CD4-positive, CD25-positive, alpha-beta regulatory T cell (primary cell): ENCODE results near the gene ADGRB2. TPM values are rescaled to one million over a fixed set of nuclear protein-coding genes. Genes with fewer than 3 reads are reported as not detected.
"Not testable (repeated sequence)": the region's sequence is repeated elsewhere in the genome, so short reads cannot be mapped to it uniquely, and the experiment has no call there.

Experiments
- ATAC-seq, 2 donors: fragments of 150-1000 bp; cut with Tn5 transposase; one replicate each; pipeline ENCODE4 v1.10.0; 2021; ENCODE audit warnings: low read depth in 2 of 2, moderate number of reproducible peaks in 2 of 2, moderate library complexity in 1 of 2
- DNase-seq, 3 donors: peaks; one replicate each; pipeline versions ENCODE4 v3.0.0 to v3.0.0-alpha.2; 2012 to 2022; ENCODE audit warnings: mixed read lengths in 1 of 3
- H3K27ac ChIP-seq: one replicate; pipeline ENCODE4 v1.7.0; 2013; ENCODE audit warnings: mild to moderate bottlenecking, low read length; ENCODE audit not compliant: insufficient read depth, poor library complexity, severe bottlenecking
- H3K27me3 ChIP-seq: one replicate; pipeline ENCODE4 v1.7.0; 2013; ENCODE audit warnings: low read length; ENCODE audit not compliant: control insufficient read depth, insufficient read depth
- H3K36me3 ChIP-seq: one replicate; pipeline ENCODE4 v1.7.0; 2013; ENCODE audit warnings: mild to moderate bottlenecking, low read length, moderate library complexity; ENCODE audit not compliant: control insufficient read depth, insufficient read depth
- H3K4me1 ChIP-seq: 2 replicates; pipeline ENCODE4 v1.7.0; 2013; ENCODE audit warnings: mild to moderate bottlenecking, low read length; ENCODE audit not compliant: insufficient read depth, control insufficient read depth, poor library complexity, severe bottlenecking
- H3K4me3 ChIP-seq: one replicate; pipeline ENCODE4 v1.7.0; 2013; ENCODE audit warnings: low read depth, mild to moderate bottlenecking, low read length, moderate library complexity
- H3K9me3 ChIP-seq, 2 experiments: 1 replicate in 1 of 2; 2 replicates in 1 of 2; pipeline ENCODE4 v1.7.0; 2013; ENCODE audit warnings: low read length in 2 of 2, mild to moderate bottlenecking in 1 of 2, moderate library complexity in 1 of 2; ENCODE audit not compliant: control insufficient read depth in 2 of 2
- H3K27ac Mint-ChIP-seq, 3 donors: one replicate each; pipeline ENCODE4 v1.8.0; 2020 to 2022; ENCODE audit warnings: mild to moderate bottlenecking in 3 of 3, mixed read lengths in 3 of 3, moderate library complexity in 2 of 3
- H3K27me3 Mint-ChIP-seq: one replicate; pipeline ENCODE4 v1.8.0; 2022; ENCODE audit warnings: mild to moderate bottlenecking, mixed read lengths
- H3K36me3 Mint-ChIP-seq: one replicate; pipeline ENCODE4 v1.8.0; 2020; ENCODE audit warnings: mixed read lengths
- H3K4me1 Mint-ChIP-seq, 4 donors: one replicate each; pipeline ENCODE4 v1.8.0; 2020 to 2022; ENCODE audit warnings: mixed read lengths in 4 of 4, mild to moderate bottlenecking in 1 of 4
- H3K4me3 Mint-ChIP-seq, 4 donors: one replicate each; pipeline ENCODE4 v1.8.0; 2020 to 2022; ENCODE audit warnings: mild to moderate bottlenecking in 4 of 4, mixed read lengths in 4 of 4, moderate library complexity in 3 of 4
- H3K9me3 Mint-ChIP-seq, 7 donors: one replicate each; pipeline ENCODE4 v1.8.0; 2020 to 2022; ENCODE audit warnings: mixed read lengths in 7 of 7, mild to moderate bottlenecking in 3 of 7, moderate library complexity in 2 of 7
- polyA plus RNA-seq, 4 donors: library from polyadenylated mRNA; unstranded; fragments of 300-500 nt; fragmentation: Illumina TruSeq; gene quantifications; one replicate each; pipeline ENCODE4 v1.2.3, GENCODE V29; 2021
- total RNA-seq: library from RNA; stranded (reverse); gene quantifications from one replicate; pipeline ENCODE4 v1.2.3, GENCODE V29; 2022

ADGRB2 gene
- total and polyA plus RNA-seq, 5 donors from 2014 or later = 0.19 to 1.9 (median 0.42) TPM

DNA sequence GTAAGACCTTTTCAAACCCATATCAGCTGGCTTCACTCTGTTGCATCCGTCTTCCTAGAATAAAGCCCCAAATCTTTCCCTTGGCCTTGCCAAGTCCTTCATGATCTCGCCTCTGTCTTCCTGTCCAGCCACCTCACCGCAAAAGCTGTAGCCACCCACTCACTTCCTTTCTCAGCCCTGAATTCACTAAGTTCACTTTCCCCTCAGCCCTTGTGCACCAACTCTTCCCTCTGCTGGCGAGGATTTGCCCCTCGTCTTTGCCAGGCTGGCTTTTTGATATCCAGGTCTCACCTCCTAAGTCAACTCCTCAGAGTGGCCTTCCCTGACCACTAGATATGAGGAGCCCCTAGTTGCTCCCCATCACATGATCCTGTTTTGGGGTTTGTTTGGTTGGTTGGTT, 56.4 kb downstream of the ADGRB2 start:
- peak overlapping the region in 1 of 3 donors; percentile 0 for H3K27ac Mint-ChIP-seq
- peaks cover 3% of the 10 kb centered on the region for H3K36me3 Mint-ChIP-seq
- Histone ChIP-seq H3K36me3 (no peaks in the 10 kb centered on the region), H3K9me3 (no peaks in the 10 kb centered on the region), H3K4me3 (no peak overlapping the region), H3K4me1 (peaks cover 14% of the 10 kb centered on the region), H3K27ac (no peak overlapping the region), H3K27me3 (peaks cover 8% of the 10 kb centered on the region)
- no peak overlapping the region for H3K4me3 Mint-ChIP-seq
- ATAC-seq = no peak
- no peak for DNase-seq
- peaks cover 0 to 2% (median 0%) of the 10 kb centered on the region in 7 donors for H3K9me3 Mint-ChIP-seq
- peaks cover 39% of the 10 kb centered on the region for H3K27me3 Mint-ChIP-seq
- H3K4me1 Mint-ChIP-seq = peaks cover 0 to 19% (median 8%) of the 10 kb centered on the region in 4 donors

DNA sequence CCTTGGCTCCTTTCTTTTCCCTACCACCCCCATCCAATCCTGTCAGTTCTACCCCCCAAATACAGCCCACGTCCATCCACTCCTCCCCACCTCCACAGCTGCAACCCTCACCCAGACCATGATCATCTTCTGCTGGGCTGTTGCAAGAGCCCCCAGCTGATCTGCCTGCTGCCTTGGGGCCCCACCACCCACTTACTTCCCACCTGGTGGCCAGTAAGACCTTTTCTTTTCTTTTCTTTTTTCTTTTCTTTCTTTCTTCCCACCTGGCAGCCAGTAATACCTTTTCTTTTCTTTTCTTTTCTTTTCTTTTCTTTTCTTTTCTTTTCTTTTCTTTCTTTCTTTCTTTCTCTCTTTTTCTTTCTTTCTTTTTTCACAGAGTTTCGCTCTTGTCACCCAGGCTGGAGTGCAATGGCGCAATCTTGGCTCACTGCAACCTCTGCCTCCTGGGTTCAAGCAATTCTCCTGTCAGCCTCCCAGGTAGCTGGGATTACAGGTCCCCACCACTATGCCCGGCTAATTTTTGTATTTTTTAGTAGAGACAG, 57.0 kb downstream of the ADGRB2 start:
- not testable (repeated sequence) for H3K36me3 Mint-ChIP-seq, H3K9me3 ChIP-seq, ATAC-seq, H3K27ac ChIP-seq, H3K4me3 ChIP-seq, H3K27me3 ChIP-seq, H3K36me3 ChIP-seq, H3K4me3 Mint-ChIP-seq, H3K9me3 Mint-ChIP-seq, DNase-seq
- peaks cover 0 to 19% (median 8%) of the 10 kb centered on the region in 4 donors for H3K4me1 Mint-ChIP-seq
- H3K27me3 Mint-ChIP-seq = peaks cover 33% of the 10 kb centered on the region
- peaks cover 14% of the 10 kb centered on the region for H3K4me1 ChIP-seq
- H3K27ac Mint-ChIP-seq = peak overlapping the region in 1 of 3 donors; percentile 0

DNA sequence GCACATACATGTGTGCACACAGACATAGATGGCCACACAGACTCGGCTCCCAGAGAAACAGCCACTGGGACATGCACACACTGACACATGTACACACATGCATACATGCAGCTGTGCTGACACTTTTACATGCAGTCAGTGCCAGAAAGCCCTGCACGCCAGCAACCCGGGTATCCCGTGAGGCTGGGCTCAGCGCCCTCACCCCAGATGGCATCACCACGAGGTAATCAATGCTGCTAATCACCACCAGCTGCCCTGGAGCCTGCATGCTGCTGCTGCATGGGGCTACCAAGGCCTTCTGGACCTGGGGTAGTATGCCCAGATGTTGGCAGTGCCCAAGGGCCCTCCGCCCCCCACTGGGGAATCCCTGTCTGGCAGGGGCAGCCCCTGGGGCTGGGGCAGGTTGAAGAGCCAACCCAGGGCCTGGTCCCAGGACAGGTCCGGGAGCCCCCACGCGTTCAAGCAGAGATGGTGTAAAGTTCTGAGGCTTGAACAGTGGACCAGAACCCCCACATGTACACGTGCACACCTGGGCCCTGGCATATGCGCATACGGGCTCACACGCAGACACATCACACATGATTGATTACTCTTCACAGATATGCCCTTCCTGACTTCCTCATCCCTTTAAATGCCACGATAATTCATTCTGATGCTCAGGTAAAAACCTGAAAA, 57.6 kb downstream of the ADGRB2 start:
- DNase-seq = no peak
- H3K4me3 Mint-ChIP-seq = no peak overlapping the region
- peaks cover 0 to 2% (median 0%) of the 10 kb centered on the region in 7 donors for H3K9me3 Mint-ChIP-seq
- Histone ChIP-seq H3K27me3 (peaks cover 8% of the 10 kb centered on the region), H3K4me1 (peaks cover 14% of the 10 kb centered on the region), H3K36me3 (no peaks in the 10 kb centered on the region), H3K27ac (no peak overlapping the region), H3K4me3 (no peak overlapping the region), H3K9me3 (no peaks in the 10 kb centered on the region)
- H3K27me3 Mint-ChIP-seq = peaks cover 30% of the 10 kb centered on the region
- H3K27ac Mint-ChIP-seq = no peak overlapping the region
- ATAC-seq = no peak
- peaks cover 0 to 19% (median 8%) of the 10 kb centered on the region in 4 donors for H3K4me1 Mint-ChIP-seq
- H3K36me3 Mint-ChIP-seq = no peaks in the 10 kb centered on the region

DNA sequence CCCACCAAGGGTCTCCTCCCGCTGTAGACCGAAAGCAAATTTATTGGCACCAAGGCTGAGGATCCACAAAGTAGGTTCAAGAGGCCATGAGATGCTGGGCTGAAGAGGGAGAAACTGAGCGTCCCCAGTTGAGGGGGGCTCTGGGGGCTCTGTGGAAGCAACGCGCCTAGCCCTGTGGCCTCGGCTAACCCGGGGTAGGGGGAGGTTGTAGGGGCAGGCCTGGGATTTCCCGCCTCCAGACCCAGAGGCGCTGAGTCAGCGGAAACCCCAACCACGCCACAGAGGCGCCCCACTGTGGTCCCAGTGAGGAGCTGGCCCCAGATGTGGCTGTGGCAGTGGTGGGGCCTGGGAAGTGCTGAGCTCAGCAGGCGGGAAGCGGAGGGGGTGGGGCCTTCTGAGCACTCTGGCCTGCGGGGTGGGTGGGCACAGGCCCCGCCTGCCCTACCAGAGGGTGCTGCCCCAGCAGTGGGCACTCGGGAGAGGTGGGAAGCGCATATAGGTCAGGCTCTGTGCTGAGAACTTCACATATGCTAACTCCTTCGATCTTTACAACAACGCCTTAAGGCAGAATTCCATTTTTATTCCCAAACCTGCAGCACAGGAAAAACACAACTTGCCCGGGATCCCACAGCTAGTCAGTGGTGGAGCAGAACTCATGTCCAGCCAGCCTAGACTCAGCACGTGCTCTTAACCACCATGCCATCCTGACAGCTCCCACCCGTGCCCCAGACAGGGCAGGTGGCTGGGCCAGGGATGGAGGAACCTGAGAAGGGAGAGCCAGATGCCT, 58.9 kb downstream of the ADGRB2 start:
- peaks cover 0 to 26% (median 8%) of the 10 kb centered on the region in 4 donors for H3K4me1 Mint-ChIP-seq
- no peak overlapping the region for H3K27ac Mint-ChIP-seq
- H3K27me3 ChIP-seq = peaks cover 5% of the 10 kb centered on the region
- H3K36me3 Mint-ChIP-seq = no peaks in the 10 kb centered on the region
- H3K4me3 ChIP-seq = no peak overlapping the region
- peaks cover 25% of the 10 kb centered on the region for H3K27me3 Mint-ChIP-seq
- no peaks in the 10 kb centered on the region for H3K9me3 ChIP-seq
- peaks cover 0 to 2% (median 0%) of the 10 kb centered on the region in 7 donors for H3K9me3 Mint-ChIP-seq
- H3K4me1 ChIP-seq = peaks cover 14% of the 10 kb centered on the region
- DNase-seq = peak in 1 of 3 donors; percentile 16
- no peaks in the 10 kb centered on the region for H3K36me3 ChIP-seq
- peak; percentile 38 to 52 for ATAC-seq
- H3K27ac ChIP-seq = no peak overlapping the region
- peak overlapping the region in 1 of 4 donors; percentile 69 for H3K4me3 Mint-ChIP-seq

DNA sequence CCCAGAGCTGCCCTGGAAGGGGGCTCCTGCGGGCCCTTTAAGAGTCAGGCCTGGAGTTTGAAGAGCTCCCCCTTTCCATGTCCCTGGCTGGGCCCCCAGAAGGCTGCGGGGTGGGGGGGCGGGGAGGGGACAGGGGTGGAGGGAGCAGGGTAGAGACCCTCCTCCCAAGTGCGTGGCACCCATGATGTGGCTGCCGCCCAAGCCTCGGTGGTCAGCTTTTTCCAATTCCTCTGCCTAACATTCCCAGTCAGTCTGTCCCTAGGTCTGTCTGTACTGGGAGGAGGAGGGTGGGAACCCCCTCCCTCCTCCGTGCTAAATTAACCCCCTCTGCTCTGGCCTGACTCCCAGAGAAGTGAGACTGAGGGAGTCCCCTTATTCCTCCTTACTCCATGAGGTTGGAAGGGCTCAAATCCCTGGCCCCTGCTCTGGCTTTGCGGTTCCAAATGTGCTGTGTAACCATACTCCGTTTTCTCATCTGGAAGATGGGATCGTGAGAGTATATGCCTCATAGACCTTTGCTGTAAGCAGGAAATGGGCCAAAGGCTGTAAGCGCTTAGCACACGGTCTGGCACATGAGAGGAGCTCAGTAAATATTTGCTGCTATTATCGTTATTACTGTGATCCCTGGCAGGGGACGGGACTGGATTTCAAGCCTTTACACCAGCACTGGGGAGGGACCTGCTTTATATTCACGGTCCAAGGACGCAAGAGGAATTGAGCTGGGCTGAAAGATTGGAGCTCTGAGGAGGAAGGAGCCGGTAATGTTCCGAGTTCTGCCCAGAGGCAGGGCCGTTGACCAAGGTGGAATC, 59.7 kb downstream of the ADGRB2 start:
- ATAC-seq (no peak), DNase-seq (no peak)
- Mint-ChIP-seq H3K4me3 (peak overlapping the region in 1 of 4 donors; percentile 69), H3K27ac (peak overlapping the region in 1 of 3 donors; percentile 72), H3K36me3 (no peaks in the 10 kb centered on the region), H3K4me1 (peaks cover 0 to 32% (median 9%) of the 10 kb centered on the region in 4 donors), H3K27me3 (peaks cover 25% of the 10 kb centered on the region), H3K9me3 (peaks cover 0 to 2% (median 0%) of the 10 kb centered on the region in 7 donors)
- Histone ChIP-seq H3K36me3 (no peaks in the 10 kb centered on the region), H3K4me1 (peaks cover 14% of the 10 kb centered on the region), H3K27ac (no peak overlapping the region), H3K4me3 (no peak overlapping the region), H3K27me3 (peaks cover 5% of the 10 kb centered on the region), H3K9me3 (no peaks in the 10 kb centered on the region)

GRCh38 chr1:31703431-31704270, 60.5 kb downstream of the ADGRB2 start, which contains the start of gene COL16A1:
Gene COL16A1, minus strand, starts transcription at chr1:31704017. Its CDS starts 1,824 bp downstream, at chr1:31702193.
- Histone ChIP-seq H3K36me3 (no peaks in the 10 kb centered on the region), H3K27me3 (peaks cover 5% of the 10 kb centered on the region), H3K4me1 (peaks cover 14% of the 10 kb centered on the region), H3K27ac (no peak within 1 kb of the TSS), H3K9me3 (no peaks in the 10 kb centered on the region), H3K4me3 (no peak within 1 kb of the TSS)
- peaks cover 5 to 40% (median 13%) of the 10 kb centered on the region in 4 donors for H3K4me1 Mint-ChIP-seq
- peaks cover 31% of the 10 kb centered on the region for H3K27me3 Mint-ChIP-seq
- no peaks in the 10 kb centered on the region for H3K9me3 Mint-ChIP-seq
- DNase-seq (no peak), ATAC-seq (no peak)
- peak within 1 kb of the TSS in 1 of 4 donors; percentile 69 for H3K4me3 Mint-ChIP-seq
- peak within 1 kb of the TSS in 1 of 3 donors; percentile 72 for H3K27ac Mint-ChIP-seq
- no peaks in the 10 kb centered on the region for H3K36me3 Mint-ChIP-seq
